ENCODE data around the gene GP2.

GRCh38 chr16:20326321-20326720 is 992 bp downstream of the GP2 start:
- no peak for TF ChIP-seq TAF1 (IDR thresholded peaks at IDR 0.05; ENCODE audit: low read depth, low read length)
- TF ChIP-seq POLR2AphosphoS5 (IDR thresholded peaks at IDR 0.05; ENCODE audit: low read depth, low read length), result no peak
- no peak for TF ChIP-seq POLR2A (IDR thresholded peaks at IDR 0.05; ENCODE audit: low read depth, low read length)
- TF ChIP-seq PAX5 (IDR thresholded peaks at IDR 0.05; ENCODE audit: insufficient read depth, low read length, severe bottlenecking), result no peak
- no peak for TF ChIP-seq POU2F2 (IDR thresholded peaks at IDR 0.05; ENCODE audit: low read depth, low read length)
